Stimulated activated CD4-positive, alpha-beta T cell treated with anti-CD3 and anti-CD28 coated beads, Interleukin-1b, Interleukin-23, amount 100 ng/mL, for 4 hours (primary cell): ENCODE results near the gene EML6.

Experiments used
- DNase-seq, 2 donors: peaks; one replicate each; pipeline ENCODE4 v3.0.0-alpha.2; 2020; ENCODE audit warnings: low read depth in 2 of 2

EML6 gene

DNA sequence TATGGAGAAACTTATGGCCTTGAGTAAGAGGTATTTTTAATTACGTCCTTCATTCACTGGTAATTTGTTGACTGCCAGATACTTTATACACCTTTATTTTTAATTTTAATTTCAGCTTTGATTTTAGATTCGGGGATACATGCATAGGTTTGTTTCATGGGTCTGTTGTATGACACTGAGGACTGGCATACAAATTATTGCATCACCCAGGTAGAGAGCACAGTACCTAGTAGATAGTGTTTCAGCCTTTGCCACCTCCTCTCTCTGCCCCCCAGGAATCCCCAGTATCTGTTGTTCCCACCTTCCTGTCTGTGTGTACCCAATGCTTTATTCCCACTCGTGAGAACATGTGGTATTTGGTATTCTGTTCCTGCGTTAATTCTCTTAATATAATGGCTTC, 188.8 kb downstream of the EML6 start:
- DNase-seq, result no peak

GRCh38 chr2:54912893-54913292, 189.4 kb downstream of the EML6 start:
- DNase-seq, result no peak

DNA sequence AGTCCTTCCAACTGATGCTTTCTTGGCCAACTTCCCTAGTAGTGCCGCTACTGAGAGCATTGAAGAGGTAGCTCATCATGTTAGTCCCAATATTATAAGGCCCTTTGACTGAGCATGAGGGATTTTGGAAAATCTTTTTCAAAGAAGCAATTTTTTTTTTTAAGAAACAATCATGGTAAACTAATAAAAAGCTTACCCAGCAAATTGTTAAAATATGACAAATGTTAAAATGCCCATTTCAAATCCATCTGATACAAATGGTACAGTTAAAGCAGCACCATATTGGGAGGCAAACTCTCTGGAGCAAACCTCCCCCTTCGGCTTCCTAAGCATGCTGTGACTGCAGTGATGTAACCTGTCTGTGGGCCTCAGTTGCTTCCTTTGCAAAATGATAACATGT, 191.2 kb downstream of the EML6 start:
- no peak for DNase-seq

DNA sequence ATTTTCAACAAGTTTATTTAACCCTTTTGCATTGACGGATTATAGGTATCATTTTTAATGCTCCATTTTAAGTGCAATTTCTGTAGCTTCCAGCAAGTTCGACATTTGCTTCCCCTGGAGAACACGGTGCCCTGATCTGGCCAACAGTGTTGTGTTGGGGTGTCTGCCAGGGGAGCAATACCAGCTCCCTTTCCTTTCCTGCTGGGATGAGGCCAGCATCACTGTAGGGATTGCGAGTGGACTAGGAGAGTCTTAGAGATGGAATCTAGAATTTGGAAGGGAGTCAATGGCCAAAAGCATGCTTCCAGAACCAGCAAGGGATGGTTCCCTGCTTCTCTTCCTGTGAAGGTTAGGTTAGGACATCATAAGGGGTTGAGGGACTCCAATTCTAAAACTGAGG, 191.6 kb downstream of the EML6 start:
- no peak for DNase-seq

DNA sequence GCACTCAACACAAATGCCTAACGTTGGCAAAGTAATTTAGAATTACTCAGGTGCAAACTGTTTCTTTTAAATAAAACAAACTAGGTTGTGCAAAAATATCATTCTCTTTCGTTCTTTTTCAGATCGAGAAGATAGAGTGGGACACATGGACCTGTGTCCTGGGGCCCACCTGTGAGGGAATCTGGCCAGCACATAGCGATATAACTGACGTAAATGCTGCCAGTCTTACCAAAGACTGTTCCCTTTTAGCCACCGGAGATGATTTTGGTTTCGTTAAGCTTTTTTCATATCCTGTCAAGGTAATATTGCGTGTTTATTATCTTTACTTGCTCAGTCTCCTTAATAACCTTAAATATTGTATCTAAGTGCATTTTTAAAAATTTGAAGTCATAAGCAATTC, 193.2 kb downstream of the EML6 start:
- DNase-seq, result no peak

DNA sequence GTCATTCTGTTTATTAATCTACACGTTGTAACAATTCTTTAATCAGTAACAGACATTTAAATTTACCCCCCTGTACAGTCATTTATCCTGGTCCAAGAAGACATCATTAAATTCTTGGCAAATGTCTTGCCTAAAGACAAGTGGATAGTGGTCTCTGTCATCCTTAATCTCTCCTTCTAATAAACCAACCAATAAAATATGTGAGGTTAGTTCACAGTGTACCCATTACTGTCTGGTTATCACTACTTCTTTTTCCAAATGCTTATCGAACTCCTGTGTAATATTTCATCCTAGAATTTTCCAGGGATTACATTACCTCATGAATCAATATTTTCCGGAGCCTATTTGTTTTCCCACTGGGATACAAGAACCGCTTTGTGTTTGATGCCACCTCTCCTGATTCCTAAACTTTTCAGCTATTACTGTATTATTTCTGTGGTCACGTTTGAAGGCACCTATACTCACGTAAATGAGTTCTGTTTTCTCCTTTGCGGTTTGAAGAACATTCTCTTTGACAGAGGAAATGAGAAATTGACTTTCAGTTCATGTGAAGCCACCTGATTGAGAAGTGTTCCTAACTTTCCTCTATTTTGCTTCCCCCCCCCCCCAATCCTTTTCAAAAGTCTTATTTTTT, 195.3 kb downstream of the EML6 start:
- DNase-seq, result no peak

DNA sequence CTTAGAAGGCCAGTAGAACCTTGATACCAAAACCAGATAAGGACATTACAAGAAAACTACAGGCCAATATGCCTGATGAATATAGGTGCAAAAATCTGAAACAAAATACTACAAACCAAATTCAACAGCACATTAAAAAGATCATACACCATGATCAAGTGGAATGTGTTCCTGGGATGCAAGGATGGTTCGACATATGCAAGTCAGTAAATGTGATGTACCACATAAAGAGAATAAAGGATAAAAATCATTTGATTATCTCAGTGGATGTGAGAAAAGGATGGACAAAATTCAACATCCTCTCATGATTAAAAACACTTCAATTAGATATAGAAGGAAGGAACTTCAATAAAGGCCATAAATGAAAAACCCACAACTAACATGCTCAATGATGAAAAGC, 197.2 kb downstream of the EML6 start:
- DNase-seq, result no peak

- no peak for DNase-seq
Measured at GRCh38 chr2:54924121-54924520, 200.7 kb downstream of the EML6 start.

- no peak for DNase-seq
Measured at GRCh38 chr2:54925022-54925421, 201.6 kb downstream of the EML6 start.

- no peak for DNase-seq
Measured at GRCh38 chr2:54927085-54927750, 203.8 kb downstream of the EML6 start.

DNA sequence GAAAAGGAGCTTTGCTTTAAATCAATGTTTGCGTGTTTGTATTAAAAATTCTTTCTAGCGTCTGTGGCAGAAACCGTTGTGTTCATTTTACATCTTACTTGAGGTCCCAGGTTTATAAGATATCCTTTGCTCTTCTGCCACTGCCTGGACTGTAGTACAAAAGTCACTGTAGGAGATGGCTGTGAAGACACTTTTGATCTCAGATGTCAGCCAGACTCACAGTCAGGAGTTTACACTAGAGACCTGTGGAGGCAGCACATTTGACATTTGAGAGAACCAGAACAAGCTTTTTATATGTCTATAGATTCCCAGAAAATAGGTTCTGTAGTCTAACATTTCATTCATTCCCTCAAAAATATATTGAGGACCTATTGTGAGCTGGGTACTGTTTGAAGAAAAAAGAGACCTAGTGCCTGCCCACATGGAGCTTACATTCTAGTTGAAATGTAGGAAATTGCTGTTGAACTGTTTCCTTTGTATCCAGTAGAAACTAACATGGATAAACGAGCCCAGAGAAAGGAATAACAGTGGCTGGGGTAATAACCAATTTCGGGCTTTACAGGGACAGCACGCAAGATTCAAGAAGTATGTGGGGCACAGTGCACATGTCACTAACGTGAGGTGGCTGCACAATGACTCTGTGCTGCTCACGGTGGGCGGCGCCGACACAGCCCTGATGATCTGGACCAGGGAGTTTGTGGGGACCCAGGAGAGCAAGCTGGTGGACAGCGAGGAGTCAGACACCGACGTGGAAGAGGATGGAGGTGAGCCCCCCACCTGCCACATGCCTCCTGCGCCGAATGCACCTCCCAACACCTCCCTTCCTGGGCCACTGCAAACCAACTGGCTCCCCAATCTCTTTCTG, 204.5 kb downstream of the EML6 start:
- DNase-seq, result no peak

GRCh38 chr2:54928719-54929118, 205.3 kb downstream of the EML6 start:
- no peak for DNase-seq

GRCh38 chr2:54931473-54931872, 208.0 kb downstream of the EML6 start:
- no peak for DNase-seq

- no peak for DNase-seq
Measured at GRCh38 chr2:54935389-54935788, 211.9 kb downstream of the EML6 start.

GRCh38 chr2:54936766-54937165, 213.3 kb downstream of the EML6 start:
- no peak for DNase-seq

- DNase-seq, result no peak
Measured at GRCh38 chr2:54939446-54940118, 216.1 kb downstream of the EML6 start.

DNA sequence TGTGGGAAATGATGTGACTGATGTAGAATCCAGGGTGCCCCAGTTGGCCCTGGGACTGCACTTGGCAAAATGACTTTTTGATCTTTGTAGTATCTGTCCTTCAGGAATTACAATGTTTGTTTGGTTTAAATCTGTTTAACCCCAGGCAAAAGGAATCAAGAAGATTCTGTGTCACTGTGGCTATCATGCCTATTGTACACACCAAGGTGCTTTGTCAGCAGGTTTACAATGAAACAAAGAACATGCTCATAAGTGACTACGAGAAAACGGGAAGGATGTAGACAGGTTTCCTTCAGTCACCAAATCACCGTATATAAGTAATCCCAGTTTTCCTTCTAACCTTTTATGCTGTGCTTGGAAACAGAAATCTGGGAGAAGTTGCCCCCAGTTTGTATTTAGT, 217.3 kb downstream of the EML6 start:
- DNase-seq, result no peak

DNA sequence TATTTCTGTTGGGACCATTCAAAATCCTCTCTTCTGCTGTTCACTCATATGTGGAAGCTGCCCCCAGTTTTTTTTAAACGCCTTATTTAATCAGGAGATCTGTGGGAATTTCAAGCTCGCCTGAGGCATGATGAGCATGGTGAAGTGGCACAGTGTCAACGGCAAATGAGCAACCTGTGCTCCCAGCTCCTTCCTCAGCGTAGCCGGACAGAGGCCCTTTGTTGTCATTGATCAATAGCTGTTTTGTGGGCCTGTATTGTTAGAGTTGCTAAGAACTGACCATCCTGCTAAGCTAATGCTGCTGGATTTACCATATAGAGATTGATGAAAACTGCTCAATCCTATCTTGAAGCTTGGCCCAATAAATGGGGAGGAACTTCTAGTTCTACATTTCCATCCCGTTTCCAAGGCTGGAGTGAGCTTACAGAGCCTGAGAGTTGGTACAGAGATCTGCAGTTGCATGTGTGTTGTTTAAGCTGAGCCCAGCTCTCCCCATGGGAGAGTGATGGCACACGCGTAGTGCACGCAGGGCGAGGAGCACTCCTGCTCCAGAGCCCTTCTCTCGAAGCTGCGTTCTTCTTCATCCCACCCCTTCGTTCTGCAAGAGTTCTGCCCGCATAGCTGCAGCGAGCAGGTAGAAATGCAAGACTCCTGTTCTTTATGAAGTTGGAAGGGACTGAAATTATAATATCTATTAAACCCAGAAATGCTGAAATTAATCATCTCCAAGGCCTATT, 218.0 kb downstream of the EML6 start:
- DNase-seq, result no peak

GRCh38 chr2:54942373-54942772, 218.9 kb downstream of the EML6 start:
- no peak for DNase-seq

DNA sequence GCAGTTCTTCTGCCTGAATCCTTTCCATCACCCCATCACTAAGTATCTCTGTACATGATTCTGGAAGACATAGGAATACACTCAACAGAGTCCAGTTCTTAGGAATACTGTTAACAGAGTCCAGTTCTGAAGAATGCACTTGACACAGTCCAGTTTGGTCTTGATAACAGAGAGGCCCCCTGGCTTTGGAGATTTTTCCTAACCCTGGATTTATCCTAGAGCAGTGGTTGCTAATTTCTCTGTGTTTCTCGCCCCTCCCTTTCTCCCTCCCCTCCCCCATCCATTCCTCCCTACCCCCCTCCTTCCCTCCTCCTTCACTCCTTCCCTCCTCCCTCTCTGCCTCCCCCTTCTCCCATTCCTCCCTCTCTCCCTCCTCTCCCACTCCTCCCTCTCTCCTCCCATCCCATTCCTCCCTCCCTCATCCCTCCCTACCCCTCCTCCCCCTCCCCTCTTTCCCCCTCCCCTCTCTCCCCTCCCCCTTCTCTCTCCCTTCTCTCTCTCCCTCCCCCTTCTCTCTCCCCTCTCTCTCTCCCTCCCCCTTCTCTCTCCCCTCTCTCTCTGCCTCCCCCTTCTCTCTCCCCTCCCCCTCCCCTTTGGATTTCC, 221.4 kb downstream of the EML6 start:
- DNase-seq, result no peak
